ENCODE data around the gene KSR1.
"Not testable (repeated sequence)": the region's sequence is repeated elsewhere in the genome, so short reads cannot be mapped to it uniquely, and the experiment has no call there.

KSR1 gene

GRCh38 chr17:27427166-27427862 lies 28.9 kb upstream of the KSR1 start:
- not testable (repeated sequence) for DNase-seq

- DNase-seq = no peak
These were observed 27.3 kb upstream of the KSR1 start for GRCh38 chr17:27428781-27429505.

- no peak for DNase-seq
These were observed 26.4 kb upstream of the KSR1 start for GRCh38 chr17:27429666-27430382.

- no peak for DNase-seq
These were observed 25.8 kb upstream of the KSR1 start for GRCh38 chr17:27430383-27430840.

GRCh38 chr17:27430882-27431491 lies 25.3 kb upstream of the KSR1 start:
- DNase-seq = peak in 1 of 2 donors; percentile 25

- no peak for DNase-seq
These were observed 22.7 kb upstream of the KSR1 start for GRCh38 chr17:27433521-27433920.

GRCh38 chr17:27435431-27436070 lies 20.7 kb upstream of the KSR1 start:
- DNase-seq = not testable (repeated sequence)

- no peak for DNase-seq
These were observed 17.8 kb upstream of the KSR1 start for GRCh38 chr17:27438348-27438998.

GRCh38 chr17:27439342-27439741 lies 16.9 kb upstream of the KSR1 start:
- DNase-seq = no peak

GRCh38 chr17:27442702-27443101 lies 13.5 kb upstream of the KSR1 start:
- no peak for DNase-seq

- DNase-seq = no peak
These were observed 12.8 kb upstream of the KSR1 start for GRCh38 chr17:27443491-27443890.

- no peak for DNase-seq
These were observed 10.3 kb upstream of the KSR1 start for GRCh38 chr17:27445971-27446370.

GRCh38 chr17:27446569-27447301 lies 9.5 kb upstream of the KSR1 start:
- DNase-seq = no peak

GRCh38 chr17:27448534-27448933 lies 7.7 kb upstream of the KSR1 start:
- DNase-seq = not testable (repeated sequence)

- DNase-seq = no peak
These were observed 6.7 kb upstream of the KSR1 start for GRCh38 chr17:27449541-27449940.

GRCh38 chr17:27449988-27450387 lies 6.3 kb upstream of the KSR1 start:
- no peak for DNase-seq

GRCh38 chr17:27450416-27450815 lies 5.8 kb upstream of the KSR1 start:
- DNase-seq = no peak

- DNase-seq = no peak
These were observed 4.3 kb upstream of the KSR1 start for GRCh38 chr17:27451906-27452305.

- no peak for DNase-seq
These were observed 3.4 kb upstream of the KSR1 start for GRCh38 chr17:27452828-27453227.

GRCh38 chr17:27453471-27453870 lies 2.8 kb upstream of the KSR1 start:
- no peak for DNase-seq

GRCh38 chr17:27454089-27454488 lies 2.2 kb upstream of the KSR1 start:
- no peak for DNase-seq

Data from hippocampal formation (tissue), 2 donors.